GM18502 (cell line): Measurements from ENCODE around the gene FBP1.

Experiments used
- ATAC-seq: cut with Tn5 transposase; IDR thresholded peaks from one replicate; pipeline ENCODE4 v1.9.1; 2021; ENCODE audit warnings: mild to moderate bottlenecking; ENCODE audit not compliant: unreplicated experiment, poor library complexity

Gene FBP1

DNA sequence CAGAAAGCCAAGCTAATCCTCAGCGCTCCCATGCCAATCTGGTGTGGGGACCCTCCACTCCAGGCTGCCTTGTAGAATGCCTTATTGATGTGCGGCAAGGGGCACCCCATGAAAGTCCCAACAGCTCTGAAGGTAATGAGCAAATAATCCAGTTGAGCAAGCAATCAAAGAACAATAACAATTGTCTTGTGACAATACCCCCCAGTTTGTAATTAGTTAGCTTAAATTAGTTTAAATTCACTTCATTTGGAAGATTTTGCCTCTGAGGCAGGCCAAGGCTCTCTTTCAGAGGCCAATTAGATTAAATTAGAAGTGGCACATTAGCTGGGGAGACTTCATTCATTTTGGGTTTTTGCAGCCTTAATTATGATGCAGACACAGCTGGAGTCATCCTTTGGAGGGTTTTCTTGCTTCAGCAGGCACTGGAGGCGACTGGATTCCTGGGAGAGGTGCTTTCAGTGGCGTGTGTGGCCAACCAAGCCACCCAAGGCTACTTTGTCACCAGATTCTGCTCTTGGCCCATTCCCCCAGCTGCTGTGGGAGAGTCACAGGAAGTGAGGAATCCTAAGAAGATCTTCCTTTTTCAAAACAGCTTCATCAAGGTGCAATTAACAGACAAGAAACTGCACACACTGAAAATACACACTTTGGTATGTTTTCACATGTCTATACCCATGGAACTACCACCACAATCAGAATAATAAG is 17.9 kb upstream of the FBP1 start:
- no peak for ATAC-seq

DNA sequence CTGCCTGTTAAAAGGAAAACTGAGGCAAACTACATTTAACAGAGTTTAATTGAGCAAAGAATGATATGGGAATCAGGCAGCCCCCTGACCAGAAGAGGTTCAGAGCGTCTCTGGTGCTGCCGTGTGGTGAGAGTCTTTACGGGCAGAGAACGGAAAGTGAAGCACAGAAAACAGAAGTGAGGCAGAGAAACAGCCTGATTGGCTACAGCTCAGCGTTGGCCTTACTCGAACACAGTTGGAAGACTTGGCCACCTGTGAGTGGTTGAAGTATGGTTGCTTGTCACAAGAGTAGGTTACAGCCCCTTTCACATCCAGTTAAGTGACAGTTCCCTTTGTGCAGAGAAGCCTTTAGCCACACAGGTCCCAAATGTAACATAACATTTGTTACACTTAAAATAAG is 16.9 kb upstream of the FBP1 start:
- peak; percentile 98 for ATAC-seq

DNA sequence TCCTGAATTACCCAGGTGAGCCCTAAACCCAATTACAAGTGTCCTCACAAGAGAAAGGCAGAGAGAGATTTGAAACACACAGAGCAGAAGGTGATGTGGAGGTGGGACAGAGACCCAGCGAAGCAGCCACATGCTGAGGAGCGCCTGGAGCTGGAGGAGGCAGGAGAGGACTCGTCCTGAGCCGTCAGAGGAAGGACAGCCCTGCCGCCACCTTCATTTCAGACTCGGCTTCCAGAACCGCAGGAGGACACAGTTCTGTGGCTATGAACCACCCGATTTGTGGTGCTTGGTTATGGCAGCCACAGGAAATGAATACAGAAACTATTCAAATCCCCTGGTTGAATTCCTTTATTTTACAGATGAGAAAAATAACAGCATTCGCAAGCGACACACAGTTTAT is 16.4 kb upstream of the FBP1 start:
- no peak for ATAC-seq

DNA sequence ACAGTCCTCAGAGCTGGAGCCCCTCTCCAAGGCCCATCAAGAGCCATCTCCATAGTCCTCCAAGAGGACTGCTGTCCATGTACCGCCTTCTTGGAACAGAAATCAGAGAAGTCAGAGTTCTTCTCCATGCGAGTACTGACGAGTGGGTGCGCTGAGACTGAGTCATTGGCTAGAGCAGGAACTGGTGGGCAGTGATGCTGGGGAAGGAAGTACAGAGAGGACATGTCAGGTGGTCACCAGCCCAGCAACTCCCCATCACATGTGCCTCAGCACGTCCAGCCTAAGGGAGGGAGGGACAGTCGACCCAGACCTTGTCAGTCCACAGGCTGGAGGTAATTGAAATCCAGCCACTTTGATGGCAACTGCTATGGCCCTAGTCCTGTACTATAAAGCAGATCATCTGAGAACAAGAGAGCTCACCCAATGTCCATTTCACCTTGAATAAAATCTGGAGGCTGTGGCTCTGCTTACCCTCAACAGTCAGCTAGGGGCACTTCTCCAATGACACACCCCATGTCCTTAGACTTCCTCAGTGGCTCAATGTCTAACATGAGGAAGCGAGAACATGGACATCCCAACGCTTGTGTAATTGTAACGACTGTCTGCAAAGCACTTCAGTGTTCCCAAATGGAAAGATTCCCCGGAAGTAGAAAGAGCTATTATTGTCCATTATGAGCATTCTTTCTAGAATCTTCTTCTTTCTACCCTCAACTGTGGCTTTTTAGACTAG is 15.0 kb upstream of the FBP1 start:
- ATAC-seq: no peak

DNA sequence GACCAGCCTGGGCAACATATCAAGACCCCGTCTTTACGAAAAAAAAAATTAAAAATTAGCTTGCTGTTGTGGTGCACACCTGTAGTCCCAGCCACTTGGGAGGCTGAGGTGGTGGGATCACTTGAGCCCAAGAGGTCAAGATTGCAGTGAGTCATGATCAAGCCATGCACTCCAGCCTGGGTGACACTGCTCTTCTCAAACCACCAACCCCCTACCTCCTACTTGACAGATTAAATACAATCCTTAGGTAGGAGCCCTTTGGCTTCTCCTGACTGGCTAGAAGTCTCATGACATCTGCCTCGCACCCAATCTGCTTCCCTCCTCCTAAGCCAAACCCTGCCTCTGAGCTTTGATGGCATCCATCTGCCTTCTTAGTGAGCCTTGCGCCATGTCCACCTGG is 11.6 kb upstream of the FBP1 start:
- ATAC-seq: no peak

DNA sequence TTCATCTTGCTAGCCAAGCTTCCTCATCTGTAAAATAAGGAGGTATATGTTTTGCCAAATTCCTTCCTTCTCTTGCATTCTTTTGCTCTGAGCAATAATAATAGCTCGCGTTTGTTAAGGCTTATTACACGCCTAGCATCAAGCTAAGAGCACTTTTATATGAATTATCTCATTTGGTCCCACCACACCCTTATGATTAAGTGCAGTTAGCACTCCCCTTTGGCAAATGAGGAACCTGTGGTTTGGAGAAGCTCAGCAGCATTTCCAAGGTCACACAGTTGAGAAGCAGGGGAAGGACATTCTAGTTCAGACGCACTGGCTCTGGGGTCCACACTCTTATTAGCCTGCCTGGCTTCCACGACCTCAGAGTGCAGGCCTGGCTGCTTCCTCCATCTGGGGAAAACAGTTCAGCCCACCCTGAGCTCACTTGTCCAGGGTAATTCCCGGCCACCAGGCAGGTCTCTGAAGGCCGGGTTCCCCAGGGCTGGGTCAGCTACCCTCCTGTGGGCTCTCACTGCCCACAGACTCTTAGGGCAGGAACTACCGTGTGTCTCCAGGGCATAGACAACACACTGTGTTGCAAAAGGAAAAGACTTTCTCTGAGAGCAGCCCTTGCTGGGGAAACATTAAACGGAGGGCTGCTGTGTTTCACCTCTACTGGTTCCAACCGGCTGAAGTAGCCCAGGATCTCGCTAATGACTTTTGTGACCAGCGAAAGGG is 9.9 kb upstream of the FBP1 start:
- ATAC-seq: no peak

DNA sequence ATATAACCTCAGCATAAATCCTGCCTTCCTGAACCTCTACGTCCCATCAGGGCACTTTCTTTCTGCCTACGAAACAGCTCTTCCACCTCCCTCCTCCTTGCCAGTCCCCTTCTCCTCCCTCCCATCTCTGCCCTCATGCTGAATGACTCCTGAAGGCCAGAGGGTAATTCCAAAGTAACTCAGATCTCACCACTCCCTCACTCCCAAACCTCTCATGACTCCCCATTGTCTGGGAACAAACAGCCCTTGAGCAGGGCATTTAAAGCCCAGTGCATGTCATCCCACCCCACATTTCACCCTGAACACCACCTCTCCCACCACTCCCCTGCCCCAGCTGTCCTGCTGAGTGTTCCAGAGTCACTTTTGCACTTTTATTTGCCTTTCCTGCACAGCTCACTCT is 8.9 kb upstream of the FBP1 start:
- ATAC-seq: no peak

DNA sequence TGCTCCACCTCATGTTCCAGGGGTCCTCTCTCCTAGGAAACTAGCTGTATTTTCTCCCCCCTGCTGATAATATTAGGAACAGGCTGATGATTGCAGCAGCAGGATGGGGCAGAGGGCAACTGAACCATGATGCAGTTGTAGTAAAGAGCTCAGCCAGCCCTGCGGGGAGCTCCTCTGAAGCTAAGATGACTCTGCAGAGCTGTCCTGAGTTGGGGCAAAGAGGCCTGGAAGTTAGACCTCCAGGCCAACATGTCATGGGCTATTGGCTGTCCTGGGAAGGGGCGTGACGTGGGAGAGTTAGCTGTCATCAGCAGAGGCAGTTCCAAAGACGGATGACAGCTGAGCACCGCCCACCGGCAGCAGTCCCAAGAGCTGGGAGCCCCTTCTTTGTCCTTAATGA is 6.6 kb upstream of the FBP1 start:
- no peak for ATAC-seq

DNA sequence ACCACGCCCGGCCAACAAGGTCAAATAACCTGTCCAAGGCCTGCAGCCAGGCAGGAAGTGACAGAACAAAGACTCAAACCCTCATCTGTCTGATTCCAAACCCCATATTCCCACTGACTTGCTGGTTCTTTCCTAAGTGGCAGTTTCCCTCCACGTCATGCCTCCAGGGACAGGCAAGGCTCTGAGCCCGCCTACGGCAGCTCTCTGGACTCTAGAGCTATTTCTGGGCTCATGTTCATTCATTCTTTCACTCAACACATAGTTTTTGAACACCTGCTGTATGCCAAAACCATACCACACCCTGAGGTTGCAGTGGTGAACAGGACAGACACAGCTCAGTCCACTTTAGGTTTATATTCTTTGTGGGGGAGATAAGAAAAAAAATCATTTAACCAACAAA is 5.2 kb upstream of the FBP1 start:
- ATAC-seq: no peak

DNA sequence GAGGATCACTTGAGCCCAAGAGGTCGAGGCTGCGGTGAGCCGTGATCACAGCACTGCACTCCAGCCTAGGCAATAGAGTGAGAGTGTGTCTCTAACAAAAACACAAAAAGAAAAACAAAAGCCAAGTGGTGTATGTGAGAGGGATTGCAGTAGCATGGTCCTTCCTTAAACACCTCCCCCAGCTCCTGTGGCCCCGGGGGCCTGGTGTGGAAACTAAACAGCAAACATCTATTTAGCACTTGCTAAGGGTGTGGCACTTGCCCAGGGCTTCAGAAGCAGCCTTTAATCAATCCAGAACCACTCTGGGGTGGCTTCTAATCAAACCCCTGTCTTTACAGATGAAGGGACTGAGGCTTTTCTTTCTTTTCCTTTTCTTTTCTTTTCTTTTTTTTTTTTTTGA is 4.4 kb upstream of the FBP1 start:
- ATAC-seq: no peak

DNA sequence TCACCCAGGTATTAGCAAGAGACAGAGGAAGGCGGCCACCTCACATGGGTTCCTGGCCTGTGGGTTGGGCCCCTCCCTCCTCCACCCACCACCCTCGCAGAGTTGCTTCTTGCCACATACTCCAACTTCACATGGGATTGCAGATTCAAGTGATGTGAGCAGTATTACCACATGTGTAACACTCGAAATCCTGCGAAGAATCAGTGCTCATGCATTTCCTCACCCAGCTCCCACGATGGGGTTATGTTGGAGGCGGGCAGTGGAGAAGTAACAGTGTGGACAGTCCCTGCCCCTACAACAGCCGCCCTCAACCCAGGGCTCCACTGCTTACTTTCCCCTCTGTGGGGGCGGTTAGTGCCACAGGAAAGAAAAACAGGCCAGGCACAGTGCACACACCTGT is 3.9 kb upstream of the FBP1 start:
- no peak for ATAC-seq

DNA sequence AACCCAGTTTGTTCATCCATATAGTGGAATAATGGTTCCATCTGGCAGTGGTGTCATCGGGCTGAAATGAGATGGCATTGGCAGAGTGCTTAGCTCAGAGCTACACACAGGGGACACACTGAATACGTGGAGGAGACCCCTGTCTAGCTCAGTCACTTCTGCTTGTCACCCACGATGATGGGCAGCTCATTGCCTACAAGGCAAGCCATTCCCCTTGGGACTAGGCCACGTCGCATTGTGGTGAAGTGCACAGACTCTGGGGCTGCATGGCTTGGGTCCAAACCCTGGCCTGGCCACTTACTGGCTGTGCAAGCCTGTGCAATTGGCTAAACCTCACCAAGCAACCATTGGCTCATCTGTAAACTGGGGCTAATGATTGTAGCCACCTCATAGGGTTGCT is 3.2 kb upstream of the FBP1 start:
- no peak for ATAC-seq

DNA sequence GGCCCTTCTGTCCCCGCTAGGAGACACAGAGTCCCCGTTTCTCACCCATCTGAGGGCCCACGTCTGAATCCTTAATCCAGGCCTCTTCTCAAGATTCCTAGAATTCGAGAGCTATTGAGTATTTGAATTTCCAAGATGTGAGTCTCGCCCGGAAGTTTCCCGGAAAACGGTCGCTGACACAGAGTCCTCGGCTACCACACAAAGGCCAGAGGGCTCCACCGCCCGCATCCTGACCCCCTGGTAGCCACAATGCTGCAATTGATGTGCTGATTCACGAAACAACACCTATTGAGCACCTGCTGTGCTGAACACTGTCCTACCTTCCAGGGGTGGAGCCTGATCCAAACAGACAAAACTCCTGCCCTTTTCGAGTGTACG is 670 bp upstream of the FBP1 start:
- no peak for ATAC-seq

DNA sequence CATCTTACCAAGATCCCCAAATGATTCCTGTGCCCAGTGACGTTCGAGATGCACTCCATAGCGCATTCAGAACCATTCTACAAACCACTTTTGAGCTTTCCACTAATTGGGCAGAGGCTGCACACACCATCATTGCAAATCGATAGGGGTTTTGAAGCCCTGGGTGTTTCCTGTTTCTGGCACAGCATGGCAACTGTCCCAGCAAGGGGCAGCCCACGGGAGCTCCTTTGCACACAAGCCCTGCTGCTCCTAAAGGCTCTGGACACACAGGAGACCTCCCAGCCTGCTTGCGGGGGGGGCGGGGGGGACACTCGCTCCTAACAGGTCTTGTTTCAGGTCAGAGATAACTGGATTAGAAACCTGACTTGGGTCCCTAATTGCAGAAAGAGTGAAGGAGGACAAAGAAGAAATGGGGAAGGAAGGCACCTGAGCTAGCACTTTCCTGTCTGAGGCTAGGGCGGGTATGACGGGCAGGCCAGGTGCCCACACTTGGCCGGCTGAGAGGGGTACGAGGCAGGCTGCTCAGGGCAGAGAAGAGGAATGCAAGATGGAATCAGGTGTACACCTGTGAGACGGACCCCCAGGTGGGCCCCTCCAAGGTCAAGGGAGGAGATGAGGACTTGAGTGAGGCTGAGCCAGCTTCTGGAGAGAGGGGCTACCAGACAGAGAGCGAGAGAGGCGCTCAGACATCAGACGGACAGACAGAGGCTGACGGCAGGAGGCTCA is 820 bp downstream of the FBP1 start:
- no peak for ATAC-seq

DNA sequence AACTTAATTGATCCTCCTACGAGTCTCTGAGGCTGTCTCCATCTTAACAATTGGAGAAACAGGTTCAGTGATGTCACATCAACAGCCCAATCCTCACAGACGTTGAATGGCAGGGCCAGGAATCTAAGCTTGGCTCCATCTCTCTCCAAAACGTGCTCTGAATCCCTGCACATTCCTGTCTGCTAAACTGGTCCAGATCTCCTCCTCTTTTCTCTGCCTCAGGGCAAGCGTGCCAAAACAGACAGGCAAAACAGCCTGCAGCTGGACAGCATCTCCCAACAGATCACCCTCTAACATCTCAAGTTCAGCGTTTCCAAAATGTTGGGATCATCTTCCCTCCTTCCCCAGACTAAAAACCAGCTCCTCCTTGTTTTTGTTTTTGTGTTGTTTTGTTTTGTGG is 6.6 kb downstream of the FBP1 start:
- no peak for ATAC-seq

DNA sequence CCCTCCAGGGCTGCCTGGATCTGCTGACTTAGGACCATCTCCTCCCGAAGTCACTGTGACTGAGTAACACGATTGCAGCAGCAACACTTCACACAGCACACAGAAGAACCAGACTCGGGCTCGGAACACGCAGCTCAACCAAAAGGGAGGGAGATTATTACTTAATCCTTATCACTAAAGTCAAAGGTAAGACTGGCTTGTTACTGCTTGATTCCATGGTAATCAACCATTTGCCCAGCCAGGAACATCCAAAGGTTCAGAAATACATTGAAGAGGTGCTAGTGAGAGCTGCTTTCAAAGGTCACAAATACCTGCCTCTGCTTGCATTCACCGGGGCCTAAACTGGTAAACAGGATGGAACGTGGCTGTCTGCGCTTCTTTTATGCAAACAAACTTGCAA is 7.7 kb downstream of the FBP1 start:
- ATAC-seq: no peak

DNA sequence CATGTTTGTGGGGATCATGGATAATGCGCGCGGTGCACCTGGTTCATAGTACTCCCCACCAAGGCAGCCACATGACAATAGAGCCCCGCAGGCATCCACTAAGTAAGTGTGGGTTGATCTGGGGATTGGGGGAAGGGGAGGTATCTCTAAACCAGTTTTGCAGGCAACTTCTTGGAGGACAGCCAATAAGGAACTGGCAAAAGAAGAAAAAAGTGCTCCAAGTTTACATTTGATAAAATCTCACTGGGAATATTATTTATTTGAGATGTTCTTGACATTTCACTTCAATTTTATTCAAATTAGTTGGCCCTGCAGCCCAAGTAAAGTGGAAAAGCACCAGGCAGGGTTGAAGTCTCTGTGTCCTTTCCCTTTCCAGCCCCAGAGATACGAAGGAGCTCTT is 8.5 kb downstream of the FBP1 start:
- no peak for ATAC-seq

DNA sequence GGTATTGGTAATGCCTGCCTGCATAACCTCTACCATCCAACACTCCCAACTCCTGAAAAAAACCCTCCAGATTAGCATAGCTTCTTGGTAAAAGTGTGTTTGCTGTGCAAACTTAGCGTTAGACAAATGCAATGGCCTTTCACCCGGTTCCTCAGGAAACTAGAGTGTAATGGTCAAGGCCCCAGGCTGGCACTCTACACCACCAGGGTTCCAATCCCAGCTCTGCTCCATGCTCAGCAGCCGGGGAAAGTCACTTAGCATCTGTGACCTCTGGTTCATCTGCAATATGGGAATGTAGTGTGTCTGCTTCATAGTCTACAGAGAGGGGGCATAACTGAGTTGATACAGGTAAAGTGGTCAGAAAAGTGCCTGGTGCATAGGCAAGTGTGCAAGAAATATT is 9.0 kb downstream of the FBP1 start:
- ATAC-seq: no peak

DNA sequence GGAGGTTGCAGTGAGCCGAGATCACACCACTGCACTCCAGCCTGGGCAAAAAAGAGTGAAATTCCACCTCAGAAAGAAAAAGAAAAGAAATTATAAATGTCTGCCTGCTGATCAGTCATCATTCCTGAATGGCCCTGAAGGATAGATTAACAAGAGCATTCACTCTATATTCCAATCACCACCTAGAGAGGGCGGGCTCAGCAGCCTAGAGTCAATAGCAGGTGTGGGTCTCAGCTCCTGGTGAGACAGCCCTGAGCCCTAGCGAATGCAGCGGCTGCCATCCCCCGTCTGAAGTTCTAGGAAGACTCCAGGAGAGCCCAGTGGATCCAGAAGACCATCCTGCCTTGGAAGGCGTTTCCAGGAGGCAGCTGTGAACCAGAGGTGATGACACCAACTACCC is 12.0 kb downstream of the FBP1 start:
- ATAC-seq: no peak

DNA sequence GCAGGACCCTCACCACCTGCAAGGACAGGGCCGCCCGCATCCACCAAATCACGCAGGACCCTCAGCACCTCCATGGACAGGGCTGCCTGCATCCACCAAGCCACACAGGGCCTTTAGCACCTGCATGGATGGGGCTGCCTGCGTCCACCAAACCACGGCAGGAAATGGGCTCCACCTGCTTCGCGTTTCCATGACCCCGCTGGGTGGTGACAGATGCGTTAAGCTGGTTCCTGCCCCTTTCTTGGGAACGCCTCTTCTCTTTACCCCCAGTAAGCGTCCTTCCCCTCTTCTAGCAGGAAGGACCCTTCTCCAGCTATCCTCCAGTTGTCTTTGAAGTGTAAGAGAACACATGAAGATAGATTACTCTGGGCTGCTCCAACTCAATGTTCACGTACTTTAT is 13.5 kb downstream of the FBP1 start:
- no peak for ATAC-seq

DNA sequence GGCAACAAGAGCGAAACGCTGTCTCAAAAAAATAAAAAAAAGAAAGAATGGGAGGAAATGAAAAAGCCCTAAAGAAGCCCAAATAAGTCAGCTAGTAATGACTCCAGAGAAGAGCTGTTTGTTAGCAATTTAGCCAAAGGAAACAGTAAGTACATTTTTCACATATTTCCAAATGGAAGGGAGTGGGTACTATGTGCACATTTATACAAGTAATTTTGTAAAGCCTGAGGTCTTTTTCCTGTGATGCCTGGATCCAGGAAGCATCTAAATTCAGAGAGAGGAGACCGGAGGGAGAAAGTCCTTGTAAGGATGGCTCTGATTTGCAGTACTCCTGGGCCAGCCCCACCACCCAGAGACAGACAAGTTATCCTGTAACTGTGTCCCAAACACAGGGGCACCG is 14.7 kb downstream of the FBP1 start:
- ATAC-seq: no peak
